Activated CD4-positive, alpha-beta T cell treated with anti-CD3 and anti-CD28 coated beads, Interleukin-2, amount 10 ng/mL, durations not matched to agents 24 days and 14 days (primary cell): ENCODE data around the gene PLAGL2. TPM values are rescaled to one million over a fixed set of nuclear protein-coding genes. Genes with fewer than 3 reads are reported as not detected.

ENCODE experiments used
- DNase-seq: peaks from one replicate; pipeline ENCODE4 v3.0.0; 2022
- H3K27ac Mint-ChIP-seq: one replicate; pipeline ENCODE4 v1.8.0; 2022; ENCODE audit warnings: mild to moderate bottlenecking, mixed read lengths
- H3K27me3 Mint-ChIP-seq: one replicate; pipeline ENCODE4 v1.8.0; 2022; ENCODE audit warnings: mixed read lengths
- H3K36me3 Mint-ChIP-seq: one replicate; pipeline ENCODE4 v1.8.0; 2022; ENCODE audit warnings: low read depth, mild to moderate bottlenecking, mixed read lengths
- H3K4me1 Mint-ChIP-seq: one replicate; pipeline ENCODE4 v1.8.0; 2021; ENCODE audit warnings: mixed read lengths
- H3K4me3 Mint-ChIP-seq: one replicate; pipeline ENCODE4 v1.8.0; 2022; ENCODE audit warnings: mild to moderate bottlenecking, moderate library complexity, mixed read lengths
- H3K9me3 Mint-ChIP-seq: one replicate; pipeline ENCODE4 v1.8.0; 2021; ENCODE audit warnings: mixed read lengths
- intact Hi-C: fragments of 100-400 bp; cut with micrococcal nuclease; formaldehyde crosslinking; loops from one replicate; pipeline ENCODE4 v1.15.1; 2023
- total RNA-seq: library from RNA; stranded (reverse); gene quantifications from 2 replicates; pipeline ENCODE4 v1.2.3, GENCODE V29; 2022

The PLAGL2 gene
- total RNA-seq, 1 donor from 2014 or later: 119 TPM

DNA sequence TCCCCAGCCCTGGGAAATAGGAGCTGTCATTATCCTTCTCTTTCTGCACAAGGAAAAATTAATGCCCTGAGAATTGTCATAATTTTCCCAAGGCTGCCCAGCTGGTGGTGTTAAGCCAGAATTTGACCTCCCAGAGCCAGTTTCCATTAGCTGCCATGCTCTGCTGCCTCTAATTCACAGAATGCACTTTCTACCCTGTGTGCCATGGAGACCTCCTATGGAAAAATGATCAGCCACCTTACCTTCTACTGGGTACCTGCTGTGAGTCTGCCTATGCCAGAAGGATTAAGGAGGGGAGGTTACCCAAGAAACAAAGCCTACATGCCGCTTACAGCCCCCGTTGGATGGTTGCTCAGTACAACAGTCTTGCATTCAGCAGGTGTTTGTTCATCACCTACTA lies 29.3 kb upstream of the PLAGL2 start:
- no peaks in the 10 kb centered on the region for H3K9me3 Mint-ChIP-seq
- H3K27ac Mint-ChIP-seq: peak overlapping the region; percentile 5
- no peak overlapping the region for H3K4me3 Mint-ChIP-seq
- intact Hi-C loops: no loop called here
- H3K27me3 Mint-ChIP-seq: no peaks in the 10 kb centered on the region
- DNase-seq: no peak
- peaks cover 31% of the 10 kb centered on the region for H3K4me1 Mint-ChIP-seq
- peaks cover 47% of the 10 kb centered on the region for H3K36me3 Mint-ChIP-seq

- no peaks in the 10 kb centered on the region for H3K9me3 Mint-ChIP-seq
- peaks cover 54% of the 10 kb centered on the region for H3K36me3 Mint-ChIP-seq
- intact Hi-C loops: no loop called here
- H3K27ac Mint-ChIP-seq: no peak overlapping the region
- H3K27me3 Mint-ChIP-seq: no peaks in the 10 kb centered on the region
- DNase-seq: no peak
- peaks cover 38% of the 10 kb centered on the region for H3K4me1 Mint-ChIP-seq
- H3K4me3 Mint-ChIP-seq: no peak overlapping the region
Measured at GRCh38 chr20:32236048-32236533, 28.5 kb upstream of the PLAGL2 start.

DNA sequence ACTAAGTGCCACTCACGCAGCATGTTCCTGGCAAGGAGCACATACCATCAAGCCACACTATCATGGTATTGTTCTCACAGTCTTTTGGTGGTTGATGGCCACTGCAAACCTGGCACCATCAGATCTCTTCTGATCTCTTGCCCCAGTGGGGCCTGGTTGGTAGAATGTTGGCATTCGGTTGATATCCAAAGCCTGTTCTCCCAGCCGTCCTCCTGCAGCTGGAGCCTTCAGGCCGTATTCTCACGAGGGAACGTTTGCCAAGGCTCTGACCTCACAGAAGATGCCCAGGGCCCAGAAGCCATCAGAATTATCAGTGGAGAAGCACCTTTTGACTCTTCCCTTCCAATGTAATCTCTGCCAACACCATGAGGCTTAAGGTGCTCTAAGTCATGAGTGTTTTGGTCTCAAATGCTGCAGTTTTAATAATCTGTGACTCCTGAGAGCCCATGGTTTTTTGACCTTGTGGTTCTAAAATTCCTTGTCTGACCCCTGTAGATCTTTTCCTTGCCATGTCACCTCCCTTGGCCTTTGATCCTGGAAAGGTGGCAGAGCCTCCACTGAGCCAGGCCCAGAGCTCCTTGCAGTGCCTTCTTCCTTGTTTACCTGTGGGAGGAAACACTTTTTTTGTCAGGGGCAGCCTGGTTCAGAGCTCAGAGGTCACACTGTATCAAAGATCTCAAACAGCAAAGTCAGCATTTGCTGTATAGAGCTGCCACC lies 27.9 kb upstream of the PLAGL2 start:
- peaks cover 60% of the 10 kb centered on the region for H3K36me3 Mint-ChIP-seq
- H3K4me3 Mint-ChIP-seq: no peak overlapping the region
- H3K9me3 Mint-ChIP-seq: no peaks in the 10 kb centered on the region
- H3K27me3 Mint-ChIP-seq: no peaks in the 10 kb centered on the region
- no peak for DNase-seq
- intact Hi-C loops: no loop called here
- peak overlapping the region; percentile 31 for H3K27ac Mint-ChIP-seq
- H3K4me1 Mint-ChIP-seq: peaks cover 41% of the 10 kb centered on the region

GRCh38 chr20:32234135-32234808 lies 26.7 kb upstream of the PLAGL2 start:
- H3K4me3 Mint-ChIP-seq: no peak overlapping the region
- intact Hi-C loops: no loop called here
- no peaks in the 10 kb centered on the region for H3K27me3 Mint-ChIP-seq
- peaks cover 65% of the 10 kb centered on the region for H3K36me3 Mint-ChIP-seq
- DNase-seq: no peak
- peaks cover 34% of the 10 kb centered on the region for H3K4me1 Mint-ChIP-seq
- no peaks in the 10 kb centered on the region for H3K9me3 Mint-ChIP-seq
- H3K27ac Mint-ChIP-seq: peak overlapping the region; percentile 51

- Mint-ChIP-seq H3K36me3 (peaks cover 71% of the 10 kb centered on the region), H3K27ac (peak overlapping the region; percentile 96), H3K4me1 (peaks cover 34% of the 10 kb centered on the region), H3K9me3 (no peaks in the 10 kb centered on the region), H3K4me3 (peak overlapping the region; percentile 22), H3K27me3 (no peaks in the 10 kb centered on the region)
- intact Hi-C loops: no loop called here
- no peak for DNase-seq
Measured at GRCh38 chr20:32233286-32233685, 25.7 kb upstream of the PLAGL2 start.

DNA sequence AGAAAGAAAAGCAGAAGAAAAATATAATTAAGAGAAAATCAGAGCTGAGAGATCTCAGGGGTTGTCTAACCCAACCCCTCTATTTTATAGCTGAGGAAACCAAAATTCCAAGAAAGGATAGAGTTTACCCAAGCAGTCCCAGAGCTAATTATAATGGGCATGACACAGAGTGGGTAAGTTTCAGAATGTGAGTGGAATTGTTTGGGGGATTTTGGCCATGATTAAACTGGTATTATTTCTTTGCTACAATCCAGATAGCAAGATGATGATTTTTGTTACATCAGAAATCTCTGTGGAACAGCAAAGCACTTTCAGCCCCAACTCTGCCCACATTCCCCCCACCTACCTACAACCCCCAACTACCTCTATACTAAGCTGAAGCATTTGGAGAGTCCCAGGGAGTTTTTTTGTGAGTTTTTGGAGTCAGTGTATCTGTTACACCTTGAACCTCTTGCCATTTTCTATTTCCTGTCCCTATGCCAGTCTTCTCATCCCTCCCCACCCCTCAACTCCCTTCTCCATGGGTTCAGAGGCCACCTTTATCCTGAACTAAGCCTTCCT lies 24.9 kb upstream of the PLAGL2 start:
- H3K36me3 Mint-ChIP-seq: peaks cover 78% of the 10 kb centered on the region
- no peaks in the 10 kb centered on the region for H3K27me3 Mint-ChIP-seq
- peak overlapping the region; percentile 96 for H3K27ac Mint-ChIP-seq
- intact Hi-C loops: loop anchor here (1.0 kb wide), 3 partner anchors 20 to 53 kb away; no protein-coding TSS in a partner anchor
- peaks cover 34% of the 10 kb centered on the region for H3K4me1 Mint-ChIP-seq
- no peak for DNase-seq
- peak overlapping the region; percentile 75 for H3K4me3 Mint-ChIP-seq
- H3K9me3 Mint-ChIP-seq: no peaks in the 10 kb centered on the region

DNA sequence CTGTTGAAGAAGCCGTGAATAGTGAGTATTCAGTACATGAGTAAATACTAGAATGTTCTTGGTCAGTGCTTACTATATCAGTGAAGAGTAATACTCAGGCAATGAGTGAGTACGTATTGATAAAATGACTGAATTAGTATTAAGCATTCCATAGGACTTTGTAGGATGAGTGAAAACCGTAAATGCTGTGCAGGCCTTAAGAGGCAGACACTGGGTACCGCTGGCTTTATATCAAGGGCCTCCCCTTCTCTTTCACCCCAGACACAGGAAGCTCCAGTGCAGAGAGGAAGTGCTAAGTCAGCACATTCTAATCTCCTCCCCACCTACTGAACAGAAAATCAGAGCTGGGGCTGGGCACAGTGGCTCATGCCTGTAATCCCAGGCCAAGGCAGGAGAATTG lies 24.3 kb upstream of the PLAGL2 start:
- H3K27me3 Mint-ChIP-seq: no peaks in the 10 kb centered on the region
- DNase-seq: peak; percentile 82
- intact Hi-C loops: loop anchor here (1.0 kb wide), 4 partner anchors 9 to 53 kb away; no protein-coding TSS in a partner anchor
- peaks cover 29% of the 10 kb centered on the region for H3K4me1 Mint-ChIP-seq
- H3K9me3 Mint-ChIP-seq: no peaks in the 10 kb centered on the region
- H3K27ac Mint-ChIP-seq: peak overlapping the region; percentile 96
- H3K36me3 Mint-ChIP-seq: peaks cover 75% of the 10 kb centered on the region
- H3K4me3 Mint-ChIP-seq: peak overlapping the region; percentile 75

- no peaks in the 10 kb centered on the region for H3K9me3 Mint-ChIP-seq
- intact Hi-C loops: loop anchor here (1.0 kb wide), 1 partner anchor 8 kb away; no protein-coding TSS in a partner anchor
- peaks cover 29% of the 10 kb centered on the region for H3K4me1 Mint-ChIP-seq
- peak overlapping the region; percentile 33 for H3K4me3 Mint-ChIP-seq
- no peaks in the 10 kb centered on the region for H3K27me3 Mint-ChIP-seq
- peak overlapping the region; percentile 96 for H3K27ac Mint-ChIP-seq
- DNase-seq: no peak
- H3K36me3 Mint-ChIP-seq: peaks cover 76% of the 10 kb centered on the region
Measured at GRCh38 chr20:32231245-32231644, 23.7 kb upstream of the PLAGL2 start.

DNA sequence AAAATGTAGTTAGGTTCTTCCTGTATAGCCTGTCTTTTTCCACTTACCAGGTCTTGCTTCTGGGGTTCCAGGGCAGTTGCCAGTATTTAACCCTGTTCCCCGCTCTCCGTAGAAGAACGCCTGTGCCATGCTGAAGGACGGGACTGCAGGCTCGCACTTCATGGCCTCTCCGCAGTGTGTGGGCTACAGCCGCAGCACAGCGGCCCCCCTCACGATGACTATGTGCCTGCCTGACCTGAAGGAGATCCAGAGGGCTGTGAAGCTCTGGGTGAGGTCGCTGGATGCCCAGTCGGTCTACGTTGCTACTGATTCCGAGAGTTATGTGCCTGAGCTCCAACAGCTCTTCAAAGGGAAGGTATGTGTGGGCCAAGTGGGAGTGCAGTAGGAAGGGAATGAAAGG lies 23.2 kb upstream of the PLAGL2 start:
- DNase-seq: no peak
- H3K27me3 Mint-ChIP-seq: no peaks in the 10 kb centered on the region
- no peaks in the 10 kb centered on the region for H3K9me3 Mint-ChIP-seq
- peaks cover 30% of the 10 kb centered on the region for H3K4me1 Mint-ChIP-seq
- no peak overlapping the region for H3K4me3 Mint-ChIP-seq
- peaks cover 76% of the 10 kb centered on the region for H3K36me3 Mint-ChIP-seq
- intact Hi-C loops: loop anchor here (1.0 kb wide), 1 partner anchor 7 kb away; no protein-coding TSS in a partner anchor
- H3K27ac Mint-ChIP-seq: peak overlapping the region; percentile 65

DNA sequence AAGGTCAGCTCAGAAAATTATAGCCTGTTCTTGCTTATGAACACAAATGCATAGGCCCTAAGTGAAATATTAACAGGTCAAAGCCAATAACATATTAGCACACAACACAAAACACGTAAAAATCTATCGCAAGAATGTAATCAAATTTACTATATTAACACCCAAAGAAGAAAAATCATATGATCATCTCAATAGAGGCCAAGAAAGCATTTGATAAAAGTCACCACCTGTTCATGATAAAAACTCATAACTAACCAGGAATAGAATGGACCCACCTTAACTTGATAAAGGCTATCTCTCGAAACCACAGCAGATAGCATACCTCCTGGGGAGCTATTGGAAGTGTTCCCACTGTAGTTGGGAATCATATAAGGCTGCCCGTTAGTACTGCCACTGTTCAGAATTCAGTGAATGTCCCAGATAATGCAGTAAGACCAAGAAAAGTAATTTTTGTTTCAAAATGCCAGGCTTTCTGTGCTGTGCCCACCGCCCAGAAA lies 21.8 kb upstream of the PLAGL2 start:
- no peak for DNase-seq
- Mint-ChIP-seq H3K36me3 (peaks cover 72% of the 10 kb centered on the region), H3K9me3 (no peaks in the 10 kb centered on the region), H3K4me1 (peaks cover 32% of the 10 kb centered on the region), H3K27me3 (no peaks in the 10 kb centered on the region), H3K4me3 (no peak overlapping the region), H3K27ac (peak overlapping the region; percentile 40)
- intact Hi-C loops: no loop called here

DNA sequence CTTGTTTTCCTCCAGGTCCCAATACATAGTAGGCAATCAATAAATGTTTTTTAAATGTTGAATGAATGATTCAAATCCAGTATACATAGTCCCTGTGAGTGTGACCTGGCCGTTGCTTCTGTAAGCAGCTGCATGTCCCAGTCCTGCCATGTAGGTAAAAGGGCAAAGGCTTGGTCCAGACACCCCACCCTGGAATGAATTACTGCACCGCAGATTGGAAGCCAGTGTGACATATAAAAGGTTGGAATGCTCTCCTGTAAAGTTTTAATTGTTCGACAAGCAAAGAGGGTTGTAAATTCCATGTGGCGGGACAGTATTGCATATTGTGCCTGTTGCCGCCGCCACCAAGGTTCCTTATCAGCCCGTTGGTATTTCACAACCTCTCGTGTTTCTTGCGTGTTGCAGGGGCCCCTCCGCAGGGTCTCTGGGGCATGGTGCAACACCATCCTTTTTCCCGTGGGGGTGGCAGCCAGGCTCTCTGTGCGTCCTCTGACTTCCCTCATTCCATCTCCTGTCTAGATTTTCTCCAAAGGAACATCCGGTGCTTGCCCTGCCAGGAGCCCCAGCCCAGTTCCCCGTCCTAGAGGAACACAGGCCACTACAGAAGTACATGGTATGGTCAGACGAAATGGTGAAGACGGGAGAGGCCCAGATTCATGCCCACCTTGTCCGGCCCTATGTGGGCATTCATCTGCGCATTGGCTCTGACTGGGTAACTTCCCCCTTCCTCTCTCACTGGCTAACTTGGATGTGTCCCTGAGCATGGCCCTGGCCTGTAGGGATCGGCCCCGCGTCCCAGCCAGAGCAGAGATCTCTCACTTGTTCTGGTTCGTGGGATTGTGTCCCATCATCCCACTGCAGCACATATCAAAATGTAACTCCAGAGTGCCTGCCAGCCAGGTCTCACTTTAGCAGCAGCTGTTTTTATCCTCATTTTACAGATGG lies 20.5 kb upstream of the PLAGL2 start:
- Mint-ChIP-seq H3K27ac (peak overlapping the region; percentile 4), H3K27me3 (no peaks in the 10 kb centered on the region)
- intact Hi-C loops: no loop called here

GRCh38 chr20:32227306-32227705 lies 19.8 kb upstream of the PLAGL2 start:
- H3K27me3 Mint-ChIP-seq: no peaks in the 10 kb centered on the region
- intact Hi-C loops: no loop called here
- peaks cover 19% of the 10 kb centered on the region for H3K4me1 Mint-ChIP-seq
- DNase-seq: no peak
- H3K9me3 Mint-ChIP-seq: no peaks in the 10 kb centered on the region
- no peak overlapping the region for H3K27ac Mint-ChIP-seq
- no peak overlapping the region for H3K4me3 Mint-ChIP-seq
- peaks cover 65% of the 10 kb centered on the region for H3K36me3 Mint-ChIP-seq

More for the DNA sequence above, 20.5 kb upstream of the PLAGL2 start:
- no peak for DNase-seq
- Mint-ChIP-seq H3K36me3 (peaks cover 68% of the 10 kb centered on the region), H3K4me1 (peaks cover 26% of the 10 kb centered on the region), H3K4me3 (no peak overlapping the region), H3K9me3 (no peaks in the 10 kb centered on the region)

GRCh38 chr20:32226391-32226790 lies 18.8 kb upstream of the PLAGL2 start:
- intact Hi-C loops: no loop called here
- peaks cover 63% of the 10 kb centered on the region for H3K36me3 Mint-ChIP-seq
- H3K9me3 Mint-ChIP-seq: no peaks in the 10 kb centered on the region
- DNase-seq: no peak
- peaks cover 10% of the 10 kb centered on the region for H3K4me1 Mint-ChIP-seq
- H3K27ac Mint-ChIP-seq: no peak overlapping the region
- no peaks in the 10 kb centered on the region for H3K27me3 Mint-ChIP-seq
- no peak overlapping the region for H3K4me3 Mint-ChIP-seq
